HG02840 (cell line): ENCODE results near the gene NEK8.
"Not testable (repeated sequence)": the region's sequence is repeated elsewhere in the genome, so short reads cannot be mapped to it uniquely, and the experiment has no call there.

Source experiments
- ATAC-seq: cut with Tn5 transposase; IDR thresholded peaks from one replicate; pipeline ENCODE4 v1.9.1; 2021; ENCODE audit warnings: mild to moderate bottlenecking, moderate library complexity, moderate number of reproducible peaks; ENCODE audit not compliant: unreplicated experiment, low FRiP score

The NEK8 gene

DNA sequence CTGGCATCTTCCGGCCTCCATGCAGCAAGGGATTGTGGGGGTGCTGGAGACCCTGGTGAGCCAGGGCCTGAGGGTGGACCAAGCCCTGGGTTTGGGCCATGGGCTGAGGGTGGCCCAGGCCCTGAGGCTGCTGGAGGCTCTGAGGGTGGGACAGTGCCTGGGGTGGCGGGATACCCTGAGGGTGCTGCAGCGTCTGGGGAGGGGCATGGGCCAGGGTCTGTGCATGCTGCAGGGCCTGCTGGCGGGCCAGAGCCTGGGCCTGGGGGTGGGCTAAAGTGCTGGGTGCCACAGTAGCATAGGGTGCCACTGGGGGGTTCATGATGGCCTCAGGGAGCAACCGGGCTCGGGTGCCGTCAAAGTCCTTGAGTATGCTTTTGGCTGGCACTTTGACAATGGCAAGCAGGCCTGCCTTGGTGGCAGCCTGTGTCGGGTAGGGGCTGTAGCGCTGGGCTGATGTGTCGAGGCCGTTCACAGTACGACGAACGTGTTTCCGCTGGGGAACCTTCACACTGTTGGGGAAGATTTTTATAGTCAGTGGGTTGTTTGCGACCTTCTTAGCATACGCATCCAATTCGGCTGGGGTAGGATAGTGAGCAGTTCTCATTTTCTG is 30.8 kb downstream of the NEK8 start:
- ATAC-seq: no peak

DNA sequence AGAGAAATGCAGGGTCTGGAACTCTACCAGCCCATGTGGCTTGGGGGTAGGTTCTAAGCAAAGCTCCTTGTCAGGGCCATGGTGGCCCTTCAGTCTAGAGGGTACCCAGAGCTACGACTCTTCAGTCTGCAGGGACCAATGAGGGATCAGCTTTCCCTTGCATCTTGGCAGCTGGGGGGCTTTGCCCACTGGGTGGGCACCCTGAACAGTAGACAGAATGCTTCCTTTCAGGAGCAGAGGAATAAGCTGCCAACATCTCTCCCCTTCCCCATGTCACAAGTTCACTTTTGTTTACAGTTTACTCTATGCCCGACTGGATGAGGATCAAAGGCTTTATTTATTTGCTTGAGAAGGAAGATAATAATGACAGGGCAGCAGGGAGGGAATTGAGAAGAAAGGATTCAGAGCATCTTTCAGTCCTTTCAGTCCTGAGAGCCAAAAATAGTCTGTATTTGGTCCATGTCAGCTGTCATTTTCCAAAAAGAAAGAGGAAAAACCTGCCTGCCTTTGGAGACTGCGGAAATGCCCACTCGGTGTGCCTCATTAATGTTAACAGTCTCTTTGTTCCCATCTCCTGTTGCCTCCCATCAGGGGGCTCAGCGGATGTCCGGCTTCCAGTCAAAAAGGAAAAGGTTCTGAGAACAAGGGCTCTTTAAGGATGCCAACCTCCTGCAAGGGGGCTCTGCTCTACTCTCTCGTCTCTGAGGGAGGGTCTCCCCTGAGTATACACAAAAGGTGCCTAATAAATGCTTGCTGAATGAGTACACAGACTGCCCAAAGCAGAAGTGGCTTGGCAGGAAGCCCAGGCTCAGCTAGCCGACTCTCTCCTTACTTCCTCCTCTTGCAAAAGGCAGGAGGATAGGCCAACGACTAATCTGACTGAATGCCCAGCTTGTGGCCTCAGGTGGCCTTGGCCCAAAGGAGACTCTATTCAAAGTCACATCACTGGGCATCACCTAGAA is 32.3 kb downstream of the NEK8 start:
- no peak for ATAC-seq

DNA sequence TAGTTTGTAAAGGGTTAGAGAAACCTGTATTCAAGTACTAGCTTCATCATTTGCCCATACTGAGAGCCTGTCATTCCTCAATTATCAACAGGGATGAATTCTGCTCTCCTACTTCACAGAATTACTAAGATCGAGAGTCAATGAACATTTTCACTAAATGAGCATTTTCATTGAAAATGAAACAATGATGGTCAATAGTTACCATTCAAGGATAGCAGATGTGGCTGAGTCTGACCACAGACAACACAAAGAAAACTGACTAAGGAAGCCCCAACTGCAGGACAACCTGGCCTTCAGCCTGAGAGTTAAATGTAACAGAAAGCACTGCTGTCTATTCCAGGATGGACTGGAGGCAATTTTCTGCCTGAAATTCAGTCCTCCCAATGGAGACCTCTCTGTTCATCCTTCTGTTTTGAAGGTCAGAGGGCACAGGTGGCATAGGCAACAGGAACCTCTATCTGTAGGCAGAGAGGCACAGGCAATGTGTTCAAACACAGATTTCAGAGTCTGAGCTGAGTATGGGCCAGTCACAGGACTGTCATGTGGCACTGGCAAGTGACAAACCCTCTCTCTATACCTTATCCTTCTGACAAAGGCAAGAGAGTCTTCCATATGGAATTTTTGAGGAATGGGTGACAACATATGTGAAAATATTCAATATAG is 34.7 kb downstream of the NEK8 start:
- ATAC-seq: no peak

DNA sequence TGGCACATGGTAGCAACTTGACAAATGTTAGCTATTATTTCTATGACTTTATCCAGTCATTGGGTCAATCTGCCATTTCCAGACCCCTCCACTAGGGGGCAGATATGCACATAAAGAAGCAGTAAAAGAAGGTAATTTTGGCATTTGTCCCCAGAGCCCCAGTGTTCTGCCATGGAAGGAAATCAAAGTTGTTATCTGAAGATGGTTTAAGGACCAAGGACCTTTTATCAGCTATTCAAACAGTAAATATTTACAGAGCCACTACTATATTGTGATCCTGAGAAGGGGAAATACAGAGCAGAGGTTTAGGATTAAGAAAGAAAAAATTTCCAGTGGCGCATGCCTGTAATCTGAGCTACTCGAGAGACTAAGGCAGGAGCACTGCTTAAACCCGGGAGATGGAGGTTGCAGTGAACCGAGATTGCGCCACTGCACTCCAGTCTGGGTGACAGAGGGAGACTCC is 35.2 kb downstream of the NEK8 start:
- ATAC-seq: no peak

DNA sequence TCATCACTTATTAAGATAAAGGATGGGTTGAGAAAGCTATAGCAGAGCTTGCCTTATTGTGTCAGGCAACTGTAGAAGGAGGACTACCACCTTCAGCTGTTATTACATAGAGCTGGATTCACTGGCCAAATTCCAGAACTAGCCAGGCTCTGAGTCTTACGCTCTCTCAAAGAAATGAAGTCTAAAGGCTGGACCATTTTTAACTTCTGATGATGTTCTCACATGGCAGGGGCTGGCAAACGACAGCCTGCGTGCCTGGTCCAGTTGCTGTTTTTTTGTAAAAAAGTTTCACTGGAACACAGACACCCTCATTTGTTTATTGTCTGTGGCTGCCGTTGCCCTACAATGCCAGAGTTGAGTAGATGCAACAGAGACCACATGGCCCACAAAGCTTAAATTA is 36.5 kb downstream of the NEK8 start:
- ATAC-seq: no peak

DNA sequence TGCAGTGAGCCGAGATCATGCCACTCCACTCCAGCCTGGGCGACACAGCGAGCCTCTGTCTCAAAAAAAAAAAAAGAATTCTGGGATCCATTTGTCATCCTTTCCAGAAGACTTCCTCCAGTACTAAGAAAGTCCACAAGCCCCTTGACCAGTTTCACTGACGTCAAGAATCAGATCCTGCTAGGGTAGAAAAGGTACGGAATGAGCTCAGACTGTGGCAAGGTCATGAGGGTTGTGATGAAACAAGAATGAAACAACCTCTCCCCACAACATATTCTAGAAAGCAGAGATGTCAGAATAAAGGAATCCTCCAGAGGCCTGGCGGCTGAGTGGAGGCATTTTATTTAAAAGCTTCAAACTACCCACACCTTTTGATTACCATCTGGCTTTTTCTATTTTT is 45.1 kb downstream of the NEK8 start:
- no peak for ATAC-seq

DNA sequence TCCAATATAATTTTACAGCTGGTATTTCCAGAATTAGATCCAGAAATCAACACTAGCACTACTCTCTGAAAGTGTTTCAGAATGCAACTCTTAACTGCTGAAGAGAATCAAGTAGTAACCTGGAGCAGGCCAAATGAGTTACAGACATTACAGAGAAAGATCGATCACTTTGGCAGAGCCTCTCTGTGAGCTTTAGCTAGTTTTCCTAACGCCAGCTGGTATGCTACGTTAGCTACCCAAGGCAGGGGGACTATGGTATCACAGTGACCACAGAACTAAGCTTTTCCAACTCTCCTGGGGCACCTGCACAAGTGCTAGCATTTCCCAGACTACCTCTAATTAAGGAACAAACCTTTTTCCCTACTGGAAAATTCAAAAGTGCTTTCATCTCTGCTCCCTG is 45.6 kb downstream of the NEK8 start:
- ATAC-seq: no peak

DNA sequence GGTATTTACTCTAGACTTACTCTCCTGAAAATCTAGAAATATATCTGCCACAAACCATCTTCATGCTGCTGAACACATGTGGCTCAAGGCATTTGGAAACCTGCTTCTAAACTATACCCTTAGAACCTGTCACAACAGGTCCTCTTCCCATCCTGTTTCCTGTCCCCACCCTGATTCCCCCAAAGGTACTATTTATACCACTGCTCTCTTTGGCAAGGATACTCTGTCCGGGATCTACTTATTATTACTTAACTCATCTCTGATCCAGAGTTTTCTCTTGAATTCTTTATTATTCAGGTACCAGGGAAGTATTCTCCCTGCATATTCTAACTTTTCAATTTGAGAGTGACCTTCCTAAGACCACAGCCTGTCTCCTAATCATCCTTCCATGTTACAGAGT is 48.6 kb downstream of the NEK8 start:
- ATAC-seq: no peak

DNA sequence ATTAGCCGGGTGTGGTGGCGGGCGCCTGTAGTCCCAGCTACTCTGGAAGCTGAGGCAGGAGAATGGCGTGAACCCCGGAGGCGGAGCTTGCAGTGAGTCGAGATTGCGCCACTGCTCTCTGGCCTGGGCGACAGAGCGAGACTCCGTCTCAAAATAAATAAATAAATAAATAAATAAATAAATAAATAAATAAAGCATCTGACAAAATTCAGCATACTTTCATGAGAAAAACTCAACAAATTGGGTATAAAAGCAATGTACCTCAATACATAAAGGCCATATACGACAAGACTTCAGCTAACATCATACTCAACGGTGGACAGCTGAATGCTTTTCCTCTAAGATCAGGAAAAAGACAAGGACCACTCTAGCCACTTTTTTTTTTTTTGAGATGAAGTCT is 51.0 kb downstream of the NEK8 start:
- not testable (repeated sequence) for ATAC-seq

DNA sequence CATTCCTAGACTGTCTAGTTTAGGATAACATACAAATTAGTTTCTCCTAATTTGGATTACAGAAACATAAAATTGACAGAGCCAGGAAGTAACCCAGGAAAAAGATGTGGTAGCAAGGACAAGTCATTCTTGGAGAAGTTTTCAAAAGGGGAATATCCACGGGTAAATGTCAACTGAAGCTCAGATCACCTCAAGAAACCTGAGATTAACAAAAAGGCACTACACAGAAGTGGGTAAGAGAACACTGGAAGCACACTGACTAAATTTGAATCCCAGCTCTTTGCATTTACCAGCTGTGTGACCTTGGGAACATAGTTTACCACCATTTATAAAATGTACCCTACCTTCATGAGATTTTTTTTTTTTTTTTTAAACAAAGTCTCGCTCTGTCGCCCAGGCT is 54.6 kb downstream of the NEK8 start:
- ATAC-seq: no peak

DNA sequence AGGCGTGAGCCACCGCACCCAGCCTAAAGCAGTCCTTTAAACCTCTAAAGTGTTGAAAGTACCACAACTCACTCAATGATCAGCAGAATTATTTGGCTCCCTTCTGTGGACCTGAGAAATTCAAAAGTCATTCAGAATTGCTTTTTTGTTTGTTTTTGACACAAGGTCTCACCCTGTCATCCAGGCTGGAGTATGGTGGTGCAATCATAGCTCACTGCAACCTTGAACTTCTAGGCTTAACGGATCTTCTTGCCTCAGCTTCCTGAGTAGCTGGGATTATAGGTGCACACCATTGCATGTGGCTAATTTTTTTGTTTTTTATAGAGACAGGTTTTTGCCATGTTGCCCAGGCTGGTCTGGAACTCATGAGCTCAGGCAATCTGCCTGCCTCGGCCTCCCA is 59.5 kb downstream of the NEK8 start:
- no peak for ATAC-seq
